HCT116 (cell line): ENCODE measurements around the gene FAM170B. TPM values are rescaled to one million over a fixed set of nuclear protein-coding genes. Genes with fewer than 3 reads are reported as not detected.

Experiments
- ATAC-seq: fragments of 200-7000 bp; cut with Tn5 transposase; 2 replicates; pipeline ENCODE4 v1.9.1; 2020; ENCODE audit warnings: mild to moderate bottlenecking, moderate library complexity
- BruUV-seq: library from RNA; stranded (reverse); fragments of 400-500 nt; replicated peaks from 2 replicates; lab custom pipeline; 2021; lab: Mats Ljungman, UMichigan
- CTCF ChIA-PET: fragments of 300-600 bp; sonication (Branson Sonifier 250); formaldehyde crosslinking; loops from one replicate; lab custom pipeline; 2021; ENCODE audit warnings: antibody characterized with exemption; lab: Charles Lee
- POLR2A ChIA-PET: fragments of 300-600, 350-600 bp; sonication (Branson Sonifier 250); formaldehyde crosslinking; loops from one replicate; lab custom pipeline; 2021; ENCODE audit warnings: antibody characterized with exemption; lab: Charles Lee
- RAD21 ChIA-PET, 2 experiments: fragments of 300-600 bp; sonication (Branson Sonifier 250); formaldehyde crosslinking; loops; one replicate each; lab custom pipeline; 2023; ENCODE audit warnings: low total read pairs in 2 of 2; ENCODE audit not compliant: uncharacterized antibody in 2 of 2, unreplicated experiment in 2 of 2, low non-redundant PET in 1 of 2; lab: Charles Lee
- DNase-seq: peaks from one replicate; pipeline ENCODE4 v3.0.0-alpha.2; 2010; ENCODE audit warnings: low read depth, low spot score
- H2AFZ ChIP-seq: fragments of 200-600 bp; shearing (Covaris generic), sonication (generic); 2 replicates; pipeline ENCODE4 v1.6.1; 2017; ENCODE audit warnings: low read depth, mixed run types, mixed read lengths, antibody characterized with exemption, low read length; ENCODE audit not compliant: poor library complexity, severe bottlenecking
- H3K27ac ChIP-seq: 2 replicates; pipeline ENCODE4 v1.5.1; 2012; ENCODE audit warnings: low read depth, low read length
- H3K27me3 ChIP-seq: fragments of 200-600 bp; sonication (generic); 2 replicates; pipeline ENCODE4 v1.6.1; 2016; ENCODE audit warnings: mixed run types, low read length, mixed read lengths; ENCODE audit not compliant: insufficient read depth
- H3K36me3 ChIP-seq, 2 experiments: fragments of 200-500 bp in 1 of 2; fragments of 200-600 bp in 1 of 2; sonication (Bioruptor generic) in 1 of 2; sonication (generic) in 1 of 2; 2 replicates each; pipeline versions ENCODE4 v1.5.1 to v1.6.1; 2014 to 2016; ENCODE audit warnings: low read length in 2 of 2, inconsistent platforms in 1 of 2, mixed read lengths in 1 of 2, mixed run types in 1 of 2; ENCODE audit not compliant: insufficient read depth in 2 of 2, control insufficient read depth in 1 of 2
- H3K4me1 ChIP-seq, 2 experiments: fragments of 200-600 bp in 1 of 2; sonication (generic) in 1 of 2; 2 replicates each; pipeline versions ENCODE4 v1.5.1 to v1.6.1; 2012 to 2017; ENCODE audit warnings: low read length in 2 of 2, inconsistent platforms in 1 of 2, mild to moderate bottlenecking in 1 of 2, mixed read lengths in 1 of 2, mixed run types in 1 of 2, moderate library complexity in 1 of 2; ENCODE audit not compliant: insufficient read depth in 2 of 2, control insufficient read depth in 1 of 2
- H3K4me2 ChIP-seq: fragments of 200-600 bp; sonication (generic); 2 replicates; pipeline ENCODE4 v1.6.1; 2017; ENCODE audit warnings: mixed run types, low read length, mixed read lengths
- H3K4me3 ChIP-seq, 2 experiments: fragments of 200-600 bp in 1 of 2; sonication (generic) in 1 of 2; replicated peaks in 1 of 2; 2 replicates each; pipeline ENCODE4 v1.5.1; 2011 to 2016; ENCODE audit warnings: low read length in 2 of 2, control low read depth in 1 of 2, low read depth in 1 of 2, mild to moderate bottlenecking in 1 of 2, mixed read lengths in 1 of 2, mixed run types in 1 of 2
- H3K79me2 ChIP-seq: fragments of 200-600 bp; sonication (generic); 2 replicates; pipeline ENCODE4 v1.6.1; 2017; ENCODE audit warnings: mild to moderate bottlenecking, mixed run types, low read length, moderate library complexity, mixed read lengths; ENCODE audit not compliant: insufficient read depth
- H3K9ac ChIP-seq: fragments of 200-600 bp; sonication (generic); 2 replicates; pipeline ENCODE4 v1.6.1; 2016; ENCODE audit warnings: low read length, mixed read lengths
- H3K9me2 ChIP-seq: fragments of 200-600 bp; sonication (generic), shearing (Covaris generic); 2 replicates; pipeline ENCODE4 v1.6.1; 2017; ENCODE audit warnings: mixed run types, mild to moderate bottlenecking, moderate library complexity; ENCODE audit not compliant: insufficient read depth
- H3K9me3 ChIP-seq, 2 experiments: fragments of 200-500 bp in 1 of 2; fragments of 200-600 bp in 1 of 2; sonication (Bioruptor generic) in 1 of 2; sonication (generic) in 1 of 2; 2 replicates each; pipeline ENCODE4 v1.6.1; 2014 to 2017; ENCODE audit warnings: low read length in 2 of 2, mixed read lengths in 2 of 2, inconsistent platforms in 1 of 2, low read depth in 1 of 2, mild to moderate bottlenecking in 1 of 2, mixed run types in 1 of 2, moderate library complexity in 1 of 2; ENCODE audit not compliant: control insufficient read depth in 1 of 2, insufficient read depth in 1 of 2
- H4K20me1 ChIP-seq: fragments of 200-600 bp; sonication (generic), shearing (Covaris generic); 2 replicates; pipeline ENCODE4 v1.6.1; 2017; ENCODE audit warnings: mixed run types, mild to moderate bottlenecking, moderate library complexity; ENCODE audit not compliant: insufficient read depth
- CEBPB ChIP-seq: IDR thresholded peaks from 2 replicates; pipeline ENCODE4 v1.6.1; 2012; ENCODE audit warnings: low read depth
- EGR1 ChIP-seq: IDR thresholded peaks from 2 replicates; pipeline ENCODE4 v1.6.1; 2012; ENCODE audit warnings: low read depth
- ELF1 ChIP-seq: IDR thresholded peaks from 2 replicates; pipeline ENCODE4 v1.6.1; 2012; ENCODE audit warnings: low read depth, borderline replicate concordance
- EZH2 ChIP-seq: fragments of 200-600 bp; sonication (generic); IDR thresholded peaks from 2 replicates; pipeline ENCODE4 v1.6.1; 2017; ENCODE audit warnings: antibody characterized with exemption, mixed run types
- EZH2phosphoT487 ChIP-seq: fragments of 200-600 bp; IDR thresholded peaks from 2 replicates; pipeline ENCODE4 v1.6.1; 2018; ENCODE audit warnings: antibody characterized with exemption, borderline replicate concordance
- FOSL1 ChIP-seq: IDR thresholded peaks from 2 replicates; pipeline ENCODE4 v1.6.1; 2012; ENCODE audit warnings: low read depth
- JUND ChIP-seq: IDR thresholded peaks from 2 replicates; pipeline ENCODE4 v1.6.1; 2012
- POLR2A ChIP-seq: IDR thresholded peaks from 2 replicates; pipeline ENCODE4 v1.7.0; 2011; ENCODE audit warnings: borderline replicate concordance; ENCODE audit not compliant: insufficient read depth, insufficient read length; ENCODE audit errors: extremely low read depth
- POLR2AphosphoS5 ChIP-seq: IDR thresholded peaks from 2 replicates; pipeline ENCODE4 v1.6.1; 2011; ENCODE audit warnings: mild to moderate bottlenecking, low read depth, low read length, moderate library complexity
- RAD21 ChIP-seq: IDR thresholded peaks from 2 replicates; pipeline ENCODE4 v1.6.1; 2012; ENCODE audit warnings: low read depth, mild to moderate bottlenecking
- SP1 ChIP-seq: IDR thresholded peaks from 2 replicates; pipeline ENCODE4 v1.6.1; 2012; ENCODE audit warnings: low read depth
- TCF7L2 ChIP-seq: IDR thresholded peaks from 2 replicates; pipeline ENCODE4 v1.7.0; 2011; ENCODE audit warnings: borderline replicate concordance, inconsistent platforms; ENCODE audit not compliant: insufficient read depth, insufficient read length; ENCODE audit errors: extremely low read depth
- YY1 ChIP-seq: IDR thresholded peaks from 2 replicates; pipeline ENCODE4 v1.6.1; 2011; ENCODE audit warnings: low read length, low read depth, moderate library complexity, mild to moderate bottlenecking; ENCODE audit not compliant: insufficient replicate concordance; ENCODE audit errors: extremely low read depth
- ZFX ChIP-seq: fragments of 450-650 bp; IDR thresholded peaks from 2 replicates; pipeline ENCODE4 v1.6.1; 2017
- ZNF274 ChIP-seq: fragments of 200-500 bp; sonication (Bioruptor generic); IDR thresholded peaks from 2 replicates; pipeline ENCODE4 v1.6.1; 2014; ENCODE audit warnings: mild to moderate bottlenecking, low read depth, low read length, inconsistent platforms
- intact Hi-C: fragments of 100-400 bp; cut with micrococcal nuclease; formaldehyde crosslinking; loops from 2 replicates; pipeline ENCODE4 v1.10.0; 2022
- total RNA-seq: library from RNA; stranded (reverse); gene quantifications from one replicate; pipeline ENCODE4 v1.2.1, GENCODE V29; 2021; ENCODE audit not compliant: unreplicated experiment
- TF ChIP-seq, protein P1 (sequence below), 3 experiments: fragments of 200-600 bp in 1 of 3; sonication (generic) in 1 of 3; IDR thresholded peaks in 2 of 3; conservative IDR thresholded peaks in 1 of 3; 2 replicates each; pipeline ENCODE4 v1.5.1; 2012 to 2017; ENCODE audit warnings: low read depth in 2 of 3, low read length in 2 of 3, antibody characterized with exemption in 1 of 3, borderline replicate concordance in 1 of 3, control low read depth in 1 of 3, mild to moderate bottlenecking in 1 of 3, mixed read lengths in 1 of 3, mixed run types in 1 of 3, moderate library complexity in 1 of 3; ENCODE audit not compliant: insufficient read depth in 1 of 3
- TF ChIP-seq, protein P2 (sequence below): IDR thresholded peaks from 2 replicates; pipeline ENCODE4 v1.6.1; 2012
- TF ChIP-seq, protein P3 (sequence below): IDR thresholded peaks from 2 replicates; pipeline ENCODE4 v1.6.1; 2012
- TF ChIP-seq, protein P4 (sequence below): IDR thresholded peaks from 2 replicates; pipeline ENCODE4 v1.6.1; 2011; ENCODE audit warnings: mild to moderate bottlenecking, low read length, moderate library complexity; ENCODE audit not compliant: insufficient replicate concordance; ENCODE audit errors: extremely low read depth

Gene FAM170B
- total RNA-seq, 1 experiment from 2014 or later: not detected

DNA sequence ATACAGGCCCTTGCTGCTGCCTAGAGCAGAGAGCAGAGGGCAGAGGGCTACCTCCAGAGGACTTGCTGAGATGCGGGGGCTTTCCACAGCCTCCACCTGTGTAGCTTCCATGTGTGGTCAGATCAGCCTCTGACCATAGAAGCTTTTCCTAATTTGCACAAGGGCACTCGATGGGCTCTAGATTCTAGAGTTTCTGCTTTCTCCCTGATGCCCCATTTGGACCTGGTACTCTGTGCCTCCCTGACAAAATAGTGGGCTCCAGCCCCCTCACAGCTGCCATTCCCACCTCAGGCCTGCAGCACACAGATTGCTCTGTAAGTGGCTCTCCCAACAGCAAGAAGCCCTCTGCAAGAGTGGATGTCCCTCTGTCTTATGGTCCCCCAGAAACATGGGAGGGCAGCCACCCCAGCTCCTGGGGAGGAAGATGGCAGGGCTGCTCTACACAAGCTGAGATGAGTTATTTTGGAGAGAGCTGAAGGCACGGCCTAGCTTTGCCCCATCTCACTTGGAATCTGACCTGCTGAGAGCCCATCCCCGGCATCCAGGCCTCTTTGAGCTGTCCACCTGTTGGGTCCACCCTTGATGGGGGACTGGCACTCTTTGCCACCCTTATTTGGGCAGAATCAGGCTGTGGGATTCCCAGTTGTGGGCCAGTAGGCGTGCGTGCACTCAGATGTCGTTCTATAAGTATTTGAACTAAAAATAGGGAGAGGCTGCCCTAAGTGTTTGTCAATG is 37.7 kb upstream of the FAM170B start:
- no peaks in the 10 kb centered on the region for H3K79me2 ChIP-seq
- POLR2A ChIA-PET: no interaction called here
- RAD21 ChIA-PET: no interaction called here
- no peak for ATAC-seq
- DNase-seq: no peak
- H2AFZ ChIP-seq: no peak overlapping the region
- H3K9ac ChIP-seq: no peak overlapping the region
- H3K4me2 ChIP-seq: no peak overlapping the region
- no TSS peak for BruUV-seq
- no peaks in the 10 kb centered on the region for H3K27me3 ChIP-seq
- no peaks in the 10 kb centered on the region for H4K20me1 ChIP-seq
- no peak overlapping the region for H3K27ac ChIP-seq
- TF ChIP-seq POLR2A: no peak
- no peak for TF ChIP-seq EGR1
- TF ChIP-seq, protein P1, sequence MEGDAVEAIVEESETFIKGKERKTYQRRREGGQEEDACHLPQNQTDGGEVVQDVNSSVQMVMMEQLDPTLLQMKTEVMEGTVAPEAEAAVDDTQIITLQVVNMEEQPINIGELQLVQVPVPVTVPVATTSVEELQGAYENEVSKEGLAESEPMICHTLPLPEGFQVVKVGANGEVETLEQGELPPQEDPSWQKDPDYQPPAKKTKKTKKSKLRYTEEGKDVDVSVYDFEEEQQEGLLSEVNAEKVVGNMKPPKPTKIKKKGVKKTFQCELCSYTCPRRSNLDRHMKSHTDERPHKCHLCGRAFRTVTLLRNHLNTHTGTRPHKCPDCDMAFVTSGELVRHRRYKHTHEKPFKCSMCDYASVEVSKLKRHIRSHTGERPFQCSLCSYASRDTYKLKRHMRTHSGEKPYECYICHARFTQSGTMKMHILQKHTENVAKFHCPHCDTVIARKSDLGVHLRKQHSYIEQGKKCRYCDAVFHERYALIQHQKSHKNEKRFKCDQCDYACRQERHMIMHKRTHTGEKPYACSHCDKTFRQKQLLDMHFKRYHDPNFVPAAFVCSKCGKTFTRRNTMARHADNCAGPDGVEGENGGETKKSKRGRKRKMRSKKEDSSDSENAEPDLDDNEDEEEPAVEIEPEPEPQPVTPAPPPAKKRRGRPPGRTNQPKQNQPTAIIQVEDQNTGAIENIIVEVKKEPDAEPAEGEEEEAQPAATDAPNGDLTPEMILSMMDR (IDR thresholded peaks at IDR 0.05 in 2 of 3, conservative IDR thresholded peaks at IDR 0.05 in 1 of 3; ENCODE audit: borderline replicate concordance in 1 of 3, insufficient read depth in 1 of 3, low read depth in 2 of 3, low read length in 2 of 3): no peak
- no peak for TF ChIP-seq ELF1
- no peak for TF ChIP-seq ZNF274
- TF ChIP-seq YY1: no peak
- no peak for TF ChIP-seq FOSL1
- TF ChIP-seq ZFX: no peak
- no peak for TF ChIP-seq RAD21
- TF ChIP-seq, protein P2, sequence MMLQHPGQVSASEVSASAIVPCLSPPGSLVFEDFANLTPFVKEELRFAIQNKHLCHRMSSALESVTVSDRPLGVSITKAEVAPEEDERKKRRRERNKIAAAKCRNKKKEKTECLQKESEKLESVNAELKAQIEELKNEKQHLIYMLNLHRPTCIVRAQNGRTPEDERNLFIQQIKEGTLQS: no peak
- TF ChIP-seq CEBPB: no peak
- TF ChIP-seq, protein P3, sequence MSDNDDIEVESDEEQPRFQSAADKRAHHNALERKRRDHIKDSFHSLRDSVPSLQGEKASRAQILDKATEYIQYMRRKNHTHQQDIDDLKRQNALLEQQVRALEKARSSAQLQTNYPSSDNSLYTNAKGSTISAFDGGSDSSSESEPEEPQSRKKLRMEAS: no peak
- no peak for TF ChIP-seq EZH2
- TF ChIP-seq, protein P4, sequence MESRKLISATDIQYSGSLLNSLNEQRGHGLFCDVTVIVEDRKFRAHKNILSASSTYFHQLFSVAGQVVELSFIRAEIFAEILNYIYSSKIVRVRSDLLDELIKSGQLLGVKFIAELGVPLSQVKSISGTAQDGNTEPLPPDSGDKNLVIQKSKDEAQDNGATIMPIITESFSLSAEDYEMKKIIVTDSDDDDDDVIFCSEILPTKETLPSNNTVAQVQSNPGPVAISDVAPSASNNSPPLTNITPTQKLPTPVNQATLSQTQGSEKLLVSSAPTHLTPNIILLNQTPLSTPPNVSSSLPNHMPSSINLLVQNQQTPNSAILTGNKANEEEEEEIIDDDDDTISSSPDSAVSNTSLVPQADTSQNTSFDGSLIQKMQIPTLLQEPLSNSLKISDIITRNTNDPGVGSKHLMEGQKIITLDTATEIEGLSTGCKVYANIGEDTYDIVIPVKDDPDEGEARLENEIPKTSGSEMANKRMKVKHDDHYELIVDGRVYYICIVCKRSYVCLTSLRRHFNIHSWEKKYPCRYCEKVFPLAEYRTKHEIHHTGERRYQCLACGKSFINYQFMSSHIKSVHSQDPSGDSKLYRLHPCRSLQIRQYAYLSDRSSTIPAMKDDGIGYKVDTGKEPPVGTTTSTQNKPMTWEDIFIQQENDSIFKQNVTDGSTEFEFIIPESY: no peak
- TF ChIP-seq POLR2AphosphoS5: no peak
- TF ChIP-seq SP1: no peak
- no peak for TF ChIP-seq EZH2phosphoT487
- no peak for TF ChIP-seq TCF7L2
- no peak for TF ChIP-seq JUND
- H3K36me3 ChIP-seq: no peaks in the 10 kb centered on the region
- no peaks in the 10 kb centered on the region for H3K9me2 ChIP-seq
- H3K9me3 ChIP-seq: no peaks in the 10 kb centered on the region
- no peaks in the 10 kb centered on the region for H3K4me1 ChIP-seq
- CTCF ChIA-PET: interaction anchor here (0.9 to 1.5 kb wide), 2 partner anchors 10 to 236 kb away, joined by 3 read pairs; no protein-coding TSS in a partner anchor
- no peak overlapping the region for H3K4me3 ChIP-seq
- intact Hi-C loops: no loop called here
